GM12872 (cell line): Measurements from ENCODE around the gene PPOX.

Source experiments
- TF ChIP-seq, protein P1 (sequence below): IDR thresholded peaks from 3 replicates; pipeline ENCODE4 v1.5.1; 2011; ENCODE audit warnings: low read depth, mild to moderate bottlenecking, low read length, moderate library complexity; ENCODE audit not compliant: insufficient read depth

PPOX gene

DNA sequence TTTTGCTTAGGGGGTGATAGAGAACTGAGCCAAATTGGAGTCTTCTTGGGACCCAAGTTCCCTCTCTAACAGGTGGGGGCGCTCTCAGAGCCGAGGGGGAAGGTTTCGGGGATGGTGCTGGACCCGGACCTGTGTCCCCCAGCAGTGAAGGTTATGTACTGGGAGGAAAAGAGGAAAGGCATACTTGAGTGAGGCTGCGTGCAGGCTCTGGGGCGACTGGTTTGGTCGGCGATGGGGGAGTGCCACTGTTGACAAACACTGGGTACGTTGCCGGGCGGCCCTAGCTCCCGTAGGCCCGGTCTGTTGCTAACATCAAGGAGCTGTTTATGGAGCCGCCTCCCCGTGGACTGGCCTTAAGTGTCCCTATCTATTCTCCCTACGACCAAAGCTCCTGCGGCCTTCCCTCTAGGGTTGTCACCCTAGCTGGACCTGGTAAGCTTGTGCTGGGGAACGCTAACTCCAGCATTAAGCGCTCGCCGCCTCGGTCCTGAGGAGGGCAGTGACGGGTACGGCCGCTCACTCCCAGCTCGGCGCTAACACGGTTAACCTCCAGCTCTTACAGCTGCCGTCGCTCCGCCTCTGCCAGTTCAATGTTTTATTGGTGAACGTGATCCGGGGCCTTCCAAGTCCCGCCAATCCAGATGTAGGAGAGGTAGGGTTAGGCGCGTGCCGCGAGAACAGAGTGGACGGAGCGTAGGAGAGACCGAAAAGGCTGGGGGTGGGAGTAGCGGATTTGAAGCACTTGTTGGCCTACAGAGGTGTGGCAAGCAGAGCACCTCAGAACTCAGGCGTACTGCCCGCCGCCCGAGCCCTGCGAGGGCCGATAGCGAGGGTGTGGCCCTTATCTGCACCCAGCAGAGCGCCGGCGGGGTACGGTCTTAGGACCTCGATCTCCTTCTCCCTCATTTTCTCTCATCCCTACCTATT is at the start of gene PPOX:
Gene PPOX (plus strand): TSS at position 685 of the 927 bp plus-strand sequence. CDS start 422 bp downstream, outside the sequence.
- TF ChIP-seq, protein P1, sequence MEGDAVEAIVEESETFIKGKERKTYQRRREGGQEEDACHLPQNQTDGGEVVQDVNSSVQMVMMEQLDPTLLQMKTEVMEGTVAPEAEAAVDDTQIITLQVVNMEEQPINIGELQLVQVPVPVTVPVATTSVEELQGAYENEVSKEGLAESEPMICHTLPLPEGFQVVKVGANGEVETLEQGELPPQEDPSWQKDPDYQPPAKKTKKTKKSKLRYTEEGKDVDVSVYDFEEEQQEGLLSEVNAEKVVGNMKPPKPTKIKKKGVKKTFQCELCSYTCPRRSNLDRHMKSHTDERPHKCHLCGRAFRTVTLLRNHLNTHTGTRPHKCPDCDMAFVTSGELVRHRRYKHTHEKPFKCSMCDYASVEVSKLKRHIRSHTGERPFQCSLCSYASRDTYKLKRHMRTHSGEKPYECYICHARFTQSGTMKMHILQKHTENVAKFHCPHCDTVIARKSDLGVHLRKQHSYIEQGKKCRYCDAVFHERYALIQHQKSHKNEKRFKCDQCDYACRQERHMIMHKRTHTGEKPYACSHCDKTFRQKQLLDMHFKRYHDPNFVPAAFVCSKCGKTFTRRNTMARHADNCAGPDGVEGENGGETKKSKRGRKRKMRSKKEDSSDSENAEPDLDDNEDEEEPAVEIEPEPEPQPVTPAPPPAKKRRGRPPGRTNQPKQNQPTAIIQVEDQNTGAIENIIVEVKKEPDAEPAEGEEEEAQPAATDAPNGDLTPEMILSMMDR: peak; percentile 67

DNA sequence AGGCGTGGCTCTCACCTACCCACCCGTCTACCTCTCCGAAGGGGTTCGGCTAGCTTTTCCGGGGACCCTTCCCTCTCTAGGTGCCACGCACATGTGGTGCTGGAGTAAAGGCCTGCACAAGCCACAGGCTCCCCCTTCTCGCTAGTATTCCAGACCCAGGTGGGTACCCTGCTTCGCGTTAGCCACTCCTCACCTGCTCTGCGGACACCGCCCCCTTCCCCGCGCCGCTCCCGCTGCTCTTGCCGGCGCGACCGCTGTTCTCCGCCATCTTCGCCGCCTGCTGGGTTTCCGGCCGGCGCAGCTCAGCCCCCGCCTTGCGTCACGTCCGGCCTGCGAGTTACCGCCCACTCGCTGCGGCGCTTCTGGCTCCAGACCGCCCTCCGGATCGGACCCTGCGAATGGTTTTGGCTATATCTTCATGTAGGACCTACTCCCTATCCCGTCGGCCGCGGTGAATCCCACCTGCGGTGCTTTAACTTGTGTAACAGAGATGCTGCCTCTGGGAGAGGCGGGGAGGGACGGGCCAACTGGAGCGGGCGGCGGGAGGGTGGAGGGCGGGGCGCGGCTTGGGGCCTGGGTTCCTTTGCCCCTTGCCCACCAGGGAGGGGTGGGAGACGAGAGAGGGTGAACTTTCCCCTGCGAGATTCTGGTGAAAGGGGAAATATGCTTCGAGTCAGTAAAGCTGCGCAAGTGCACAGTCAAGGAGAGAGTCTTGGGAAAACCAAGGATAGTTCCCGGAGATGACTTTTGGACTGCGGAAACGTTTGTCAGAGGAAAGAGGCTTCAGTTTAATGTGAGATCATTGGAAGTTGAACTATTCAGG is 48.3 kb upstream of the PPOX start, which contains the start of the genes NIT1 and PFDN2:
Gene NIT1 (plus strand): TSS at position 347 of the 823 bp plus-strand sequence. CDS start 72 bp downstream, at position 419.
Gene PFDN2 (minus strand): TSS at position 279 of the 823 bp plus-strand sequence. CDS start 11 bp downstream, at position 268.
- TF ChIP-seq, protein P1: no peak

DNA sequence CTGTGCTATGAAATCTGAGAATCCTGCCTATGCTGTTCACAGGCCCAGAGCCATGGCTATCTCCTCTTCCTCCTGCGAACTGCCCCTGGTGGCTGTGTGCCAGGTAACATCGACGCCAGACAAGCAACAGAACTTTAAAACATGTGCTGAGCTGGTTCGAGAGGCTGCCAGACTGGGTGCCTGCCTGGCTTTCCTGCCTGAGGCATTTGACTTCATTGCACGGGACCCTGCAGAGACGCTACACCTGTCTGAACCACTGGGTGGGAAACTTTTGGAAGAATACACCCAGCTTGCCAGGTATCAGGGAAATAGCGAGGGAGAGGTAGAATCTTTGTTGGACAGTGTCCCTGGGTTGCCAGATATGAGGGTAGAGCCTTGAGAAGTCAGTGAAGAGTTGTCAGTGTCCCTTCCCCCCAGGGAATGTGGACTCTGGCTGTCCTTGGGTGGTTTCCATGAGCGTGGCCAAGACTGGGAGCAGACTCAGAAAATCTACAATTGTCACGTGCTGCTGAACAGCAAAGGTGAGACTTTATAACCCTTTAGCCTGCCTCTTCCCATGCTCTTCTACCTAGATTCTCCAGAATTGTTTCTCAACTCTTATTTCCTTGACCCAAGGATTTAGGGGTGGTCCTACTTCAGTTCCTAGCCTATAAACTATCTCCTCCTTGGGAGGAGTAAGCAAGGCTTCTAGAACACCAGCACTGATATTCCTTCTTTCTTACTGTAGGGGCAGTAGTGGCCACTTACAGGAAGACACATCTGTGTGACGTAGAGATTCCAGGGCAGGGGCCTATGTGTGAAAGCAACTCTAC is 46.9 kb upstream of the PPOX start:
- TF ChIP-seq, protein P1: peak; percentile 53

DNA sequence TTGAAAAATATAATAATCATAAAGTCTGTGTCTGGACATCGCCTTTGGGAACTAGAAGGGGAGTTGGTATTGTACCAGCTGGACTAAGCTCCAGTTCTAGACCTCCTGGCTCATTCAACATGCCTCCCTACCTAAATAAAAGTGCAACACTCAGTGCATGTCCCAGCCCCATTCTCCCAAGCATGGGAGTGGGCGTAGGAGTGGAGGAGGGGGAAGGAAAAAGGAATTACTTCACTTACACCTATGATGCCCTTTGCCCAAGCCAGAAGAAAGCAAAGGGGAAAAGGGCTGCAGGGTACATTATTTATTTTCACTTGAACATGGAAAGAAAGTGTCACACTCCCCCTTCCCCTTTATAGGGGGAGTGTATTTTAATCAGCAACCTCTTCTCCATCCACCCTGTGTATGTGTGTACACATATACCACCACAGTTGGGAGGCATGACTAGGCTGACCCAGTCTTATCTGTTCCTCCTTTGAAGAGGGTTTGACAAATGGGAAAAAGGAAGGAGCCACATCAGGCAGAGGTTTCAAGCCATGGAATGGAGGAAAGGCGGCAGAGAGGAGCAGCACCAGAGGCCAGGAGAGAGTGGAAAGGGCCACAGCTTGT is 45.1 kb upstream of the PPOX start:
- TF ChIP-seq, protein P1: no peak

DNA sequence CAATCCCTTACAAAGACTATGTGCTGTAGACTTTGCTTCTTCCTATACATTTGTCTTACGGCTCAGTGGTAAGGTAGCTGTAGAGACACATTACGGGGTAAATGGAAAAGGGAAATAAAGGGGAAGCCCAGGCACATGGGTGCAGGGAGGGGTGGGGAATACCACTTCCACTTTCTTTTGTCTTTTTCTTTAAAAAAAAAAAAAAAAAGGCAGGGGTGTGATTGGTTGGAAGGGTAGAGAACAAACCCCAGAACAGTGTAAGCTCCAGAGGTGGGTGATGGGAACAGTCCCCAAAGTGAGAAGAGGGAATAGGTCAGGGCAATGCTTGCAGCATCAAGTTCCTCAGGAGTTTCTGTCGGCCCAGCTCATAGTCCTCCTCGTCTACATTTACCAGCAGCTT is 44.4 kb upstream of the PPOX start:
- TF ChIP-seq, protein P1: no peak

DNA sequence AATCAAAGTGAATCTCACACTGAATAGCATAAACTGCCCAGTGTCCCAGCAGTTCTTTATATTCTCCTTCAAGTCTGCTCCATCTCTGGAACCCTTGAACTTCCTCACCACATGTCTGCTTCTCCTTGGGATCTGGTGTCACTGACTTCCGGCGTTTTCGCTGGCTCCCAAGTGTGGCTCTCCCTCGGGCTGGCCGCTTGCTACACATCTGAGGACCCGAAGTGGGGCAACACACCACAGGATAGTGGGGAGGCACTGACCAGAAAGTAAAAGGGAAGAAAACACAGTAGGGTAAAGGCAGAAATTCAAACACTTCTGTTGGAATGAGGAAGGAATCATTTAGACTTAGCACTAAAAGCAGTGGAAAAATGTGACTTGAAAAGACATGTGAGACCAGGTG is 43.3 kb upstream of the PPOX start:
- TF ChIP-seq, protein P1: no peak
